Lower lobe of right lung (tissue), 2 donors: ENCODE results near the gene PLD3. TPM values are rescaled to one million over a fixed set of nuclear protein-coding genes. Genes with fewer than 3 reads are reported as not detected.
"Not testable (repeated sequence)": the region's sequence is repeated elsewhere in the genome, so short reads cannot be mapped to it uniquely, and the experiment has no call there.

Source experiments
- ATAC-seq, 2 donors: fragments of 200-7000 bp; cut with Tn5 transposase; one replicate each; pipeline ENCODE4 v1.9.1; 2020 to 2022; ENCODE audit warnings: mild to moderate bottlenecking in 2 of 2, moderate library complexity in 2 of 2
- DNase-seq: peaks from one replicate; pipeline ENCODE4 v3.0.0-alpha.2; 2020
- H3K27ac ChIP-seq: fragments of 200-600 bp; one replicate; pipeline ENCODE4 v1.8.0; 2022
- H3K27me3 ChIP-seq: fragments of 200-600 bp; one replicate; pipeline ENCODE4 v1.8.0; 2022; ENCODE audit warnings: low read depth
- H3K36me3 ChIP-seq: fragments of 200-600 bp; one replicate; pipeline ENCODE4 v1.8.0; 2022; ENCODE audit warnings: mild to moderate bottlenecking
- H3K4me1 ChIP-seq: fragments of 200-600 bp; one replicate; pipeline ENCODE4 v1.8.0; 2022
- H3K4me3 ChIP-seq: fragments of 200-600 bp; one replicate; pipeline ENCODE4 v1.8.0; 2022; ENCODE audit warnings: mild to moderate bottlenecking
- H3K9me3 ChIP-seq: fragments of 200-600 bp; one replicate; pipeline ENCODE4 v1.8.0; 2022
- intact Hi-C: fragments of 100-400 bp; cut with DNase I; formaldehyde crosslinking; loops from one replicate; pipeline ENCODE4 v1.11.0; 2022
- total RNA-seq: library from RNA; stranded (reverse); fragmentation: NEBNext Ultra II Directional; extraction: Animal tissue kit (Norgen Biotek cat#: 25700); gene quantifications from one replicate; pipeline ENCODE4 v1.2.1, GENCODE V29; 2021
- TF ChIP-seq, protein P1 (sequence below): fragments of 200-600 bp; IDR thresholded peaks from one replicate; pipeline ENCODE4 v1.8.0; 2022; ENCODE audit warnings: antibody characterized with exemption, mild to moderate bottlenecking
- donor health status: DM: no; HTN: yes; CAD: no; lungs with severe emphysema.

PLD3 gene
- total RNA-seq, 1 donor from 2014 or later, result 355 TPM

DNA sequence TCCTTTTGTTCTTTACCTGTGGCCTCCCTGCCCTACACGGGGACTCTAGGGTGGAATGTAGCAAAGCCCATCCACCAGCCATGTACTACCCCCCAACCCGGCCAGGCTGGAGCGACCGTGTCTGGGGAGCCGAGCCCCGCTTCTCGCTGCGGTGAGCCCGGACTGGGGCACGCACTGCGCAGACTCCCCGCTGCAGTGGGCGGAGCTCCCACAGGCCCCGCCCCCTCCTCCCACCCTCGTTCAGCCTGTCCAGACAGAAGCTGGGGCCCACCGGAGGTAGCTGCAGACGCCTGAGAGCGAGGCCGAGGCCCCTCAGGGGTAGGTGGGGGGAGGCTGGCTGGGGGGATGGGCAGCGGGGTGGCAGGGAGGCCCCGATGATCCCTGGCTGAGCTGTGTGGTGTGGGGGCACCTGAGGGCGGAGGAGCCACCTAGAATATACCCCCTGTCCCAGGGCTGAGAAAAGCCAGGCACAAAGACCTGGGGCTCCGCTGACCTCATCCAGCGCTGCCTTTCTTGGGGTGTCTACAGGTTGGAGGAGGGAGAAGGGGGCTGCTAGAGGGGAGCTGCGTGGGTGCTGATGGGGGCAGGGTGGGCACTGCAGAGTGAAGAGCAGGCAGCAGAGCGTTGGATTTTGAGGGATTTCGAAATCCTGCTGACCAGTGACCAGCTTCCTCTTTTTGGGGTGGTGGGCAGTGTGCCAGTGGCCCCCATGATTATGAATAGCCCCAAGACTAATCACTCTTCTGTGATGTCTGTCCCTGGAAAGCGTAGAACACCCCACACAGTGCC, 17.3 kb downstream of the PLD3 start:
- H3K4me1 ChIP-seq, result peaks cover 45% of the 10 kb centered on the region
- intact Hi-C loops, result no loop called here
- TF ChIP-seq, protein P1, sequence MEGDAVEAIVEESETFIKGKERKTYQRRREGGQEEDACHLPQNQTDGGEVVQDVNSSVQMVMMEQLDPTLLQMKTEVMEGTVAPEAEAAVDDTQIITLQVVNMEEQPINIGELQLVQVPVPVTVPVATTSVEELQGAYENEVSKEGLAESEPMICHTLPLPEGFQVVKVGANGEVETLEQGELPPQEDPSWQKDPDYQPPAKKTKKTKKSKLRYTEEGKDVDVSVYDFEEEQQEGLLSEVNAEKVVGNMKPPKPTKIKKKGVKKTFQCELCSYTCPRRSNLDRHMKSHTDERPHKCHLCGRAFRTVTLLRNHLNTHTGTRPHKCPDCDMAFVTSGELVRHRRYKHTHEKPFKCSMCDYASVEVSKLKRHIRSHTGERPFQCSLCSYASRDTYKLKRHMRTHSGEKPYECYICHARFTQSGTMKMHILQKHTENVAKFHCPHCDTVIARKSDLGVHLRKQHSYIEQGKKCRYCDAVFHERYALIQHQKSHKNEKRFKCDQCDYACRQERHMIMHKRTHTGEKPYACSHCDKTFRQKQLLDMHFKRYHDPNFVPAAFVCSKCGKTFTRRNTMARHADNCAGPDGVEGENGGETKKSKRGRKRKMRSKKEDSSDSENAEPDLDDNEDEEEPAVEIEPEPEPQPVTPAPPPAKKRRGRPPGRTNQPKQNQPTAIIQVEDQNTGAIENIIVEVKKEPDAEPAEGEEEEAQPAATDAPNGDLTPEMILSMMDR, result no peak
- ATAC-seq (peak; percentile 91 to 93), DNase-seq (peak; percentile 83)
- no peaks in the 10 kb centered on the region for H3K9me3 ChIP-seq
- H3K4me3 ChIP-seq, result peak overlapping the region; percentile 49
- no peaks in the 10 kb centered on the region for H3K27me3 ChIP-seq
- peaks cover 44% of the 10 kb centered on the region for H3K36me3 ChIP-seq
- peak overlapping the region; percentile 60 for H3K27ac ChIP-seq

DNA sequence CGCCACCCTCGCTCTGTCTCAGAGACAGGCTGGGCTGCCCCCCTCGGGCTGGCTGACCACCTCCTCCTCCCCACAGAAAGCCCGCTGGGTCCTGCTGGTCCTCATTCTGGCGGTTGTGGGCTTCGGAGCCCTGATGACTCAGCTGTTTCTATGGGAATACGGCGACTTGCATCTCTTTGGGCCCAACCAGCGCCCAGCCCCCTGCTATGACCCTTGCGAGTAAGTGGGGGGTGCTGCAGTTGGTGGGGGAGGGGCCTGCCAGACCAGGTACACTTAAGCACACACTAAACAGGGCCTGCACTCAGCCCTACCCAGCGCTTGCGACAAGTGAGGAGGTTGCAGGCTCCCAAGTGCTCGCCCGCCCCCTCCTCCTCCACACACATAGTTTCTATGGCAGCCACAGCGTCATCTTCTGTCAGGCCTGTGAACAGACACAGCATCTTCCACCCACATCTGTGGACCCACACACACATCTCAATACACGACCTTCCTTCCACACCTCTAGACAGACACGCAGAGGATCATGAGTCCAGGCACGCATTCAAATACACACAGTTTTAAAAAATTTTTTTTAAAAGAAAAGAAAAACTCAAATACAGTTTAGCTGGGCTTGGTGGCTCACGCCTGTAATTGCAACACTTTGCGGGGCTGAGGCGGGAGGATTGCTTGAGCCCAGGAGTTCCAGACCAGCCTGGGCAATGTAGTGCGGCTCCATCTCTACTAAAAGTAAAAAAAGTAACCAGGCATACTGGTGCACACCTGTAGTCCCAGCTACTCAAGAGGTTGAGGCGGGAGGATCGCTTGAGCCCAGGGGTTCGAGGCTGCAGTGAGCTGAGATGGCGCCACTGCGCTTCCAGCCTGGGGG, 18.4 kb downstream of the PLD3 start:
- Histone ChIP-seq H3K4me3 (peak overlapping the region; percentile 49), H3K27ac (peak overlapping the region; percentile 60), H3K27me3 (no peaks in the 10 kb centered on the region), H3K36me3 (peaks cover 51% of the 10 kb centered on the region), H3K4me1 (peaks cover 39% of the 10 kb centered on the region), H3K9me3 (no peaks in the 10 kb centered on the region)
- intact Hi-C loops, result no loop called here
- ATAC-seq (peak; percentile 66 to 68), DNase-seq (peak; percentile 79)
- TF ChIP-seq, protein P1, result no peak

DNA sequence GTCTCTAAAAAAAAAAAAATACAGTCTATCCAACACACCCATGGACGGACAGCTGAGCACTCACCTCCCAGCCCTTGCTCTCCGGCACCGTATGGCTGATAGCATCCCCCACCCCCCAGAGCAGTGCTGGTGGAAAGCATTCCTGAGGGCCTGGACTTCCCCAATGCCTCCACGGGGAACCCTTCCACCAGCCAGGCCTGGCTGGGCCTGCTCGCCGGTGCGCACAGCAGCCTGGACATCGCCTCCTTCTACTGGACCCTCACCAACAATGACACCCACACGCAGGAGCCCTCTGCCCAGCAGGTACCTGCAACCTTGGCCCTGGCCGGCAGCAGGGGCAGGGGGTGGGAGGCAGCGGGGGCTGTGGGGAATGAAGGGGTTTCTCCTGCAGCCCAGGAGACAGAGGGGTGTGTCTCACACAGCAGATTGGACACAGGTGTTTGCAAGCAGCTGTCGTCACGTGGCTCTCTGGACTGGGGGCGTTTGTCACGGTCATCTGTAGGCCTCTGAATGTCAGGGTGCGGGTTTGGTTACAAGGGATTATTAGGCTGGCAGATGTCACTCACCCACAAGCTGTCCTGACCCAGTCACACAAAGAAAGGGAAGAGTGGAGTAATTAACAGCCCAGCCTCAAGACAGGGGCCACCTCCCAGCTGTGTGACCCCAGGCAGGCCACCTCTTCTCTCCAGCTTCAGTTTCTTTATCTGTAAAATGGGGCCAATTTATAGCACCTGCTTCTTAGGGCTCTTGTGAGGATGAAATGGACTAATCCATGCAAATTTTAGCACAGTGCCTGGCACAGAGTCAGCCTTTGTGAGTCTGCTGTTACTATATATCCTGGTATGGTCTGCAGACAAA, 19.3 kb downstream of the PLD3 start:
- DNase-seq (no peak), ATAC-seq (no peak)
- intact Hi-C loops, result no loop called here
- H3K9me3 ChIP-seq, result no peaks in the 10 kb centered on the region
- no peak overlapping the region for H3K27ac ChIP-seq
- TF ChIP-seq, protein P1, result no peak
- peaks cover 60% of the 10 kb centered on the region for H3K36me3 ChIP-seq
- H3K27me3 ChIP-seq, result no peaks in the 10 kb centered on the region
- peaks cover 38% of the 10 kb centered on the region for H3K4me1 ChIP-seq
- H3K4me3 ChIP-seq, result no peak overlapping the region

DNA sequence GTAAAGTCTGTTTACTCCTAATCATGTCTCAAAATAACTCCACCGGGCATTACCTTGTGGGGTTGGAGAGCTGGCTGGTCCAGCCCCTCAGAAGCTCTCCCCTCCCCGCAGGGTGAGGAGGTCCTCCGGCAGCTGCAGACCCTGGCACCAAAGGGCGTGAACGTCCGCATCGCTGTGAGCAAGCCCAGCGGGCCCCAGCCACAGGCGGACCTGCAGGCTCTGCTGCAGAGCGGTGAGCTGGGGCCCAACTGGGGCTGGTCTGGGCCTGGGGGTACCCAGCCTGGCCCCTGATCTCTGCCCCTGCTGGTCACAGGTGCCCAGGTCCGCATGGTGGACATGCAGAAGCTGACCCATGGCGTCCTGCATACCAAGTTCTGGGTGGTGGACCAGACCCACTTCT, 21.3 kb downstream of the PLD3 start:
- H3K27ac ChIP-seq, result no peak overlapping the region
- no peaks in the 10 kb centered on the region for H3K27me3 ChIP-seq
- no peaks in the 10 kb centered on the region for H3K9me3 ChIP-seq
- no peak overlapping the region for H3K4me3 ChIP-seq
- H3K36me3 ChIP-seq, result peaks cover 78% of the 10 kb centered on the region
- intact Hi-C loops, result no loop called here
- ATAC-seq (no peak), DNase-seq (no peak)
- peaks cover 27% of the 10 kb centered on the region for H3K4me1 ChIP-seq
- TF ChIP-seq, protein P1, result no peak

DNA sequence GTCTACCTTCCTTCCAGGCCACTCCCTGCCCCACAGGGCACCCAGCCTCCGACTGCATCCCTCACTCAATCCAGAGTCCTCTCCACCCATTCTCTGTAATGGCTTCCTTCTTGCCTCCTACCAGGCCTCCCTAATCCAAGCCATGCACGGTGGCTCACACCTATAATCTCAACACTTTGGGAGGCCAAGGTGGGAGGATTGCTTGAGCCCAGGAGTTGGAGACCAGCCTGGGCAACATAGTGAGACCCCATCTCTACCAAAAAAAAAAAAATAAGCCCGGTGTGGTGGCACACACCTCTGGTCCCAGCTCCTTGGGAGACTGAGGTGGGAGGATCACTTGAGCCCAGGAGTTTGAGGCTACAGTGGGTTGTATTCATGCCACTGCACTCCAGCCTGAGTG, 21.8 kb downstream of the PLD3 start:
- ATAC-seq, intact Hi-C loops, H3K9me3 ChIP-seq, H3K4me3 ChIP-seq, H3K27me3 ChIP-seq, H3K27ac ChIP-seq, DNase-seq: not testable (repeated sequence)
- Histone ChIP-seq H3K36me3 (peaks cover 81% of the 10 kb centered on the region), H3K4me1 (peaks cover 22% of the 10 kb centered on the region)
